ENCODE data around the gene ERV3-1. TPM values are rescaled to one million over a fixed set of nuclear protein-coding genes. Genes with fewer than 3 reads are reported as not detected.

ERV3-1 gene
- total and polyA plus RNA-seq, 2 experiments from 2014 or later: 15.3 to 26.8 TPM

DNA sequence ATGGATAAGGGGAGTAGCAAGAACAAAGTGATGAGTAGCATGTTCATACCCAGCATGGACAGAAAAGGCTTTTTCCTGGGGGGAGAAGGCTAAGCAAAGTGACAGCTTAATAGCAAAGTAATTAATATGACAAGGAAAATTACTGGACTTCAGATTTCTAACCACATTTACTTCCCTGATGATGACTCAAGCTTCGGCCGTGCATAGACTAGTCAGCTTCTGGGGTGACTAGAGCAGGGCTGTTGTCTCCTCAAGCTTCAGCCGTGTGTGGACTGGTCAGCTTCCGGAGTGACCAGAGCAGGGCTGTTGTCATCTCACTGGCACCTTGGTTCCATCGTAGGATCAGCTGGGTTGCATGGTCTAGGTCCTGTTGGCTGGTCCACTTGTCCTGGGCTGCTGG lies 13.5 kb downstream of the ERV3-1 start:
- TF ChIP-seq ZNF114 (CRISPR knock-in tag; IDR thresholded peaks at IDR 0.05) (no peak), CREB1 (CRISPR knock-in tag; IDR thresholded peaks at IDR 0.05; ENCODE audit: low read depth) (no peak), NANOG (IDR thresholded peaks at IDR 0.05; ENCODE audit: borderline replicate concordance) (no peak), ZNF331 (CRISPR knock-in tag; IDR thresholded peaks at IDR 0.05; ENCODE audit: low read depth) (no peak), EZH2 (IDR thresholded peaks at IDR 0.05; ENCODE audit: low read depth, unreplicated experiment) (no peak), EZH2phosphoT487 (IDR thresholded peaks at IDR 0.05; ENCODE audit: unreplicated experiment) (no peak), JUNB (IDR thresholded peaks at IDR 0.05; ENCODE audit: unreplicated experiment) (no peak), STAT1 (IDR thresholded peaks at IDR 0.05; ENCODE audit: unreplicated experiment) (no peak), POLR2AphosphoS5 (IDR thresholded peaks at IDR 0.05; ENCODE audit: low read depth) (no peak)
- TF ChIP-seq, protein P1, sequence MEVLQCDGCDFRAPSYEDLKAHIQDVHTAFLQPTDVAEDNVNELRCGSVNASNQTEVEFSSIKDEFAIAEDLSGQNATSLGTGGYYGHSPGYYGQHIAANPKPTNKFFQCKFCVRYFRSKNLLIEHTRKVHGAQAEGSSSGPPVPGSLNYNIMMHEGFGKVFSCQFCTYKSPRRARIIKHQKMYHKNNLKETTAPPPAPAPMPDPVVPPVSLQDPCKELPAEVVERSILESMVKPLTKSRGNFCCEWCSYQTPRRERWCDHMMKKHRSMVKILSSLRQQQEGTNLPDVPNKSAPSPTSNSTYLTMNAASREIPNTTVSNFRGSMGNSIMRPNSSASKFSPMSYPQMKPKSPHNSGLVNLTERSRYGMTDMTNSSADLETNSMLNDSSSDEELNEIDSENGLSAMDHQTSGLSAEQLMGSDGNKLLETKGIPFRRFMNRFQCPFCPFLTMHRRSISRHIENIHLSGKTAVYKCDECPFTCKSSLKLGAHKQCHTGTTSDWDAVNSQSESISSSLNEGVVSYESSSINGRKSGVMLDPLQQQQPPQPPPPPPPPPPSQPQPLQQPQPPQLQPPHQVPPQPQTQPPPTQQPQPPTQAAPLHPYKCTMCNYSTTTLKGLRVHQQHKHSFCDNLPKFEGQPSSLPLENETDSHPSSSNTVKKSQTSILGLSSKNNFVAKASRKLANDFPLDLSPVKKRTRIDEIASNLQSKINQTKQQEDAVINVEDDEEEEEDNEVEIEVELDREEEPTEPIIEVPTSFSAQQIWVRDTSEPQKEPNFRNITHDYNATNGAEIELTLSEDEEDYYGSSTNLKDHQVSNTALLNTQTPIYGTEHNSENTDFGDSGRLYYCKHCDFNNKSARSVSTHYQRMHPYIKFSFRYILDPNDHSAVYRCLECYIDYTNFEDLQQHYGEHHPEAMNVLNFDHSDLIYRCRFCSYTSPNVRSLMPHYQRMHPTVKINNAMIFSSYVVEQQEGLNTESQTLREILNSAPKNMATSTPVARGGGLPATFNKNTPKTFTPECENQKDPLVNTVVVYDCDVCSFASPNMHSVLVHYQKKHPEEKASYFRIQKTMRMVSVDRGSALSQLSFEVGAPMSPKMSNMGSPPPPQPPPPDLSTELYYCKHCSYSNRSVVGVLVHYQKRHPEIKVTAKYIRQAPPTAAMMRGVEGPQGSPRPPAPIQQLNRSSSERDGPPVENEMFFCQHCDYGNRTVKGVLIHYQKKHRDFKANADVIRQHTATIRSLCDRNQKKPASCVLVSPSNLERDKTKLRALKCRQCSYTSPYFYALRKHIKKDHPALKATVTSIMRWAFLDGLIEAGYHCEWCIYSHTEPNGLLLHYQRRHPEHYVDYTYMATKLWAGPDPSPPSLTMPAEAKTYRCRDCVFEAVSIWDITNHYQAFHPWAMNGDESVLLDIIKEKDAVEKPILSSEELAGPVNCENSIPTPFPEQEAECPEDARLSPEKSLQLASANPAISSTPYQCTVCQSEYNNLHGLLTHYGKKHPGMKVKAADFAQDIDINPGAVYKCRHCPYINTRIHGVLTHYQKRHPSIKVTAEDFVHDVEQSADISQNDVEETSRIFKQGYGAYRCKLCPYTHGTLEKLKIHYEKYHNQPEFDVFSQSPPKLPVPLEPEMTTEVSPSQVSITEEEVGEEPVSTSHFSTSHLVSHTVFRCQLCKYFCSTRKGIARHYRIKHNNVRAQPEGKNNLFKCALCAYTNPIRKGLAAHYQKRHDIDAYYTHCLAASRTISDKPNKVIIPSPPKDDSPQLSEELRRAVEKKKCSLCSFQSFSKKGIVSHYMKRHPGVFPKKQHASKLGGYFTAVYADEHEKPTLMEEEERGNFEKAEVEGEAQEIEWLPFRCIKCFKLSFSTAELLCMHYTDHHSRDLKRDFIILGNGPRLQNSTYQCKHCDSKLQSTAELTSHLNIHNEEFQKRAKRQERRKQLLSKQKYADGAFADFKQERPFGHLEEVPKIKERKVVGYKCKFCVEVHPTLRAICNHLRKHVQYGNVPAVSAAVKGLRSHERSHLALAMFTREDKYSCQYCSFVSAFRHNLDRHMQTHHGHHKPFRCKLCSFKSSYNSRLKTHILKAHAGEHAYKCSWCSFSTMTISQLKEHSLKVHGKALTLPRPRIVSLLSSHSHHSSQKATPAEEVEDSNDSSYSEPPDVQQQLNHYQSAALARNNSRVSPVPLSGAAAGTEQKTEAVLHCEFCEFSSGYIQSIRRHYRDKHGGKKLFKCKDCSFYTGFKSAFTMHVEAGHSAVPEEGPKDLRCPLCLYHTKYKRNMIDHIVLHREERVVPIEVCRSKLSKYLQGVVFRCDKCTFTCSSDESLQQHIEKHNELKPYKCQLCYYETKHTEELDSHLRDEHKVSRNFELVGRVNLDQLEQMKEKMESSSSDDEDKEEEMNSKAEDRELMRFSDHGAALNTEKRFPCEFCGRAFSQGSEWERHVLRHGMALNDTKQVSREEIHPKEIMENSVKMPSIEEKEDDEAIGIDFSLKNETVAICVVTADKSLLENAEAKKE (CRISPR knock-in tag; IDR thresholded peaks at IDR 0.05): no peak
- TF ChIP-seq, protein P2, sequence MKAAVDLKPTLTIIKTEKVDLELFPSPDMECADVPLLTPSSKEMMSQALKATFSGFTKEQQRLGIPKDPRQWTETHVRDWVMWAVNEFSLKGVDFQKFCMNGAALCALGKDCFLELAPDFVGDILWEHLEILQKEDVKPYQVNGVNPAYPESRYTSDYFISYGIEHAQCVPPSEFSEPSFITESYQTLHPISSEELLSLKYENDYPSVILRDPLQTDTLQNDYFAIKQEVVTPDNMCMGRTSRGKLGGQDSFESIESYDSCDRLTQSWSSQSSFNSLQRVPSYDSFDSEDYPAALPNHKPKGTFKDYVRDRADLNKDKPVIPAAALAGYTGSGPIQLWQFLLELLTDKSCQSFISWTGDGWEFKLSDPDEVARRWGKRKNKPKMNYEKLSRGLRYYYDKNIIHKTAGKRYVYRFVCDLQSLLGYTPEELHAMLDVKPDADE (IDR thresholded peaks at IDR 0.05): no peak
- TF ChIP-seq, protein P3, sequence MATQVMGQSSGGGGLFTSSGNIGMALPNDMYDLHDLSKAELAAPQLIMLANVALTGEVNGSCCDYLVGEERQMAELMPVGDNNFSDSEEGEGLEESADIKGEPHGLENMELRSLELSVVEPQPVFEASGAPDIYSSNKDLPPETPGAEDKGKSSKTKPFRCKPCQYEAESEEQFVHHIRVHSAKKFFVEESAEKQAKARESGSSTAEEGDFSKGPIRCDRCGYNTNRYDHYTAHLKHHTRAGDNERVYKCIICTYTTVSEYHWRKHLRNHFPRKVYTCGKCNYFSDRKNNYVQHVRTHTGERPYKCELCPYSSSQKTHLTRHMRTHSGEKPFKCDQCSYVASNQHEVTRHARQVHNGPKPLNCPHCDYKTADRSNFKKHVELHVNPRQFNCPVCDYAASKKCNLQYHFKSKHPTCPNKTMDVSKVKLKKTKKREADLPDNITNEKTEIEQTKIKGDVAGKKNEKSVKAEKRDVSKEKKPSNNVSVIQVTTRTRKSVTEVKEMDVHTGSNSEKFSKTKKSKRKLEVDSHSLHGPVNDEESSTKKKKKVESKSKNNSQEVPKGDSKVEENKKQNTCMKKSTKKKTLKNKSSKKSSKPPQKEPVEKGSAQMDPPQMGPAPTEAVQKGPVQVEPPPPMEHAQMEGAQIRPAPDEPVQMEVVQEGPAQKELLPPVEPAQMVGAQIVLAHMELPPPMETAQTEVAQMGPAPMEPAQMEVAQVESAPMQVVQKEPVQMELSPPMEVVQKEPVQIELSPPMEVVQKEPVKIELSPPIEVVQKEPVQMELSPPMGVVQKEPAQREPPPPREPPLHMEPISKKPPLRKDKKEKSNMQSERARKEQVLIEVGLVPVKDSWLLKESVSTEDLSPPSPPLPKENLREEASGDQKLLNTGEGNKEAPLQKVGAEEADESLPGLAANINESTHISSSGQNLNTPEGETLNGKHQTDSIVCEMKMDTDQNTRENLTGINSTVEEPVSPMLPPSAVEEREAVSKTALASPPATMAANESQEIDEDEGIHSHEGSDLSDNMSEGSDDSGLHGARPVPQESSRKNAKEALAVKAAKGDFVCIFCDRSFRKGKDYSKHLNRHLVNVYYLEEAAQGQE (IDR thresholded peaks at IDR 0.05; ENCODE audit: unreplicated experiment): no peak
- TF ChIP-seq, protein P4, sequence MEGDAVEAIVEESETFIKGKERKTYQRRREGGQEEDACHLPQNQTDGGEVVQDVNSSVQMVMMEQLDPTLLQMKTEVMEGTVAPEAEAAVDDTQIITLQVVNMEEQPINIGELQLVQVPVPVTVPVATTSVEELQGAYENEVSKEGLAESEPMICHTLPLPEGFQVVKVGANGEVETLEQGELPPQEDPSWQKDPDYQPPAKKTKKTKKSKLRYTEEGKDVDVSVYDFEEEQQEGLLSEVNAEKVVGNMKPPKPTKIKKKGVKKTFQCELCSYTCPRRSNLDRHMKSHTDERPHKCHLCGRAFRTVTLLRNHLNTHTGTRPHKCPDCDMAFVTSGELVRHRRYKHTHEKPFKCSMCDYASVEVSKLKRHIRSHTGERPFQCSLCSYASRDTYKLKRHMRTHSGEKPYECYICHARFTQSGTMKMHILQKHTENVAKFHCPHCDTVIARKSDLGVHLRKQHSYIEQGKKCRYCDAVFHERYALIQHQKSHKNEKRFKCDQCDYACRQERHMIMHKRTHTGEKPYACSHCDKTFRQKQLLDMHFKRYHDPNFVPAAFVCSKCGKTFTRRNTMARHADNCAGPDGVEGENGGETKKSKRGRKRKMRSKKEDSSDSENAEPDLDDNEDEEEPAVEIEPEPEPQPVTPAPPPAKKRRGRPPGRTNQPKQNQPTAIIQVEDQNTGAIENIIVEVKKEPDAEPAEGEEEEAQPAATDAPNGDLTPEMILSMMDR (conservative IDR thresholded peaks at IDR 0.05; ENCODE audit: low read depth in 2 of 2): no peak
- H3K27me3 Mint-ChIP-seq (ENCODE audit: insufficient read depth, low read depth, poor library complexity): no peaks in the 10 kb centered on the region
- H2AFZ ChIP-seq: no peak overlapping the region
- no peaks in the 10 kb centered on the region for H4K20me1 ChIP-seq (replicated peaks; ENCODE audit: insufficient read depth)
- peaks cover 9% of the 10 kb centered on the region; the same call in 2 of the 3 replicates for H3K4me1 Mint-ChIP-seq
- H3K4me2 ChIP-seq: no peak overlapping the region
- H3K36me3 ChIP-seq (ENCODE audit: insufficient read depth): peaks cover 10% of the 10 kb centered on the region
- peaks cover 11% of the 10 kb centered on the region; the same call in 1 of the 2 replicates for H3K9me2 ChIP-seq (ENCODE audit: insufficient read depth)
- H3K4me1 ChIP-seq (ENCODE audit: insufficient read depth): peaks cover 7% of the 10 kb centered on the region; the same call in 1 of the 2 replicates
- H3K27ac Mint-ChIP-seq: no peak overlapping the region
- no peaks in the 10 kb centered on the region for H3F3A ChIP-seq (replicated peaks; ENCODE audit: low read depth)
- H3K9me3 Mint-ChIP-seq: peaks cover 88% of the 10 kb centered on the region
- H3K4me3 Mint-ChIP-seq: no peak overlapping the region
- DNase-seq (ENCODE audit: low spot score) (no peak), ATAC-seq (no peak)
- H3K27me3 ChIP-seq (ENCODE audit: insufficient read depth): no peaks in the 10 kb centered on the region
- no peaks in the 10 kb centered on the region for H3K79me2 ChIP-seq (replicated peaks; ENCODE audit: insufficient read depth)
- no peak overlapping the region for H3K4me3 ChIP-seq
- H3K27ac ChIP-seq (ENCODE audit: low read depth): no peak overlapping the region
- H3K36me3 Mint-ChIP-seq (ENCODE audit: low read depth): peaks cover 95% of the 10 kb centered on the region

Measured in GM23338 (cell line).